Nephron progenitor cell (in vitro differentiated cells): ENCODE data around the gene RDH13.

Experiments
- DNase-seq: peaks from one replicate; pipeline ENCODE4 v3.0.0; 2021
- H3K27ac Mint-ChIP-seq: 2 replicates; pipeline ENCODE4 v1.8.0; 2021; ENCODE audit warnings: mild to moderate bottlenecking, moderate library complexity, mixed read lengths
- H3K27me3 Mint-ChIP-seq: 2 replicates; pipeline ENCODE4 v1.8.0; 2021; ENCODE audit warnings: mild to moderate bottlenecking, low read depth, mixed read lengths; ENCODE audit not compliant: poor library complexity
- H3K36me3 Mint-ChIP-seq: 2 replicates; pipeline ENCODE4 v1.8.0; 2021; ENCODE audit warnings: low read depth, mixed read lengths
- H3K4me1 Mint-ChIP-seq: 2 replicates; pipeline ENCODE4 v1.8.0; 2021; ENCODE audit warnings: mixed read lengths
- H3K4me3 Mint-ChIP-seq: 2 replicates; pipeline ENCODE4 v1.8.0; 2021; ENCODE audit warnings: mild to moderate bottlenecking, moderate library complexity, mixed read lengths
- H3K9me3 Mint-ChIP-seq: 2 replicates; pipeline ENCODE4 v1.8.0; 2021; ENCODE audit warnings: mild to moderate bottlenecking, moderate library complexity, mixed read lengths
- TF ChIP-seq, protein P1 (sequence below): fragments of 200-600 bp; sonication (generic); IDR thresholded peaks from 2 replicates; pipeline ENCODE4 v1.5.0; 2021; ENCODE audit warnings: antibody characterized with exemption

RDH13 gene

DNA sequence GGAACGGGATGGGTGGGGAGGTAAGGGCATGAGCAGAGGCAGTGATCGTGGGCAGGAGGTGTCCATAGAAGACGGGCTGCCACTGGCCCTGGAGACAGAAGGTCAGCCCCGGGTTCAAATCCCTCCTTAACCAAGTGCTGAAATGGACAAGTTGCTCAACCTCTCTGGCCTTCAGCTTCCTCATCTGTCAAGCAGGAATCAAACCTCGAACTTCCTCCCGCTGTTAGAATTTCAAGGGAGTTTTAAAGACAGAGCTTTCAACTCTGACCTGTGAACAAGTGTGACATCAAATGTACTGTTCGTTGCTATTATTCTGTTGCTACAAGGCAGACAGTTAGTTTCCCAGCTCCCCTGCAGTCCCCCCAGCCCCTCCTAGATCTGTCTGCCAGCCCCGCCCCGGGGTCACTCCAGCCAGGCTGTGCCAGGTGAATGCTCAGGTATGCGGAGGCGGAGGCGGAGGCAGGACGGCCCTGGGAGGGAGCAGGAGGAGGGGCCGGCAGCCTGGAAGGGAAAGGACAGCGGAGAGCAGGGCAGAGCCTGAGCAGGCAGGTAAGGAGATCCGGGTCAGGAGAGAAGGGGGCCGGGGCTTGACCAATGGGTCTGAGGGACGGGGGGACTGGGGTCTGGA, 12.5 kb upstream of the RDH13 start, which contains the start of gene EPS8L1:
EPS8L1 (plus strand) TSS at position 499 of the 628 bp plus-strand sequence. CDS start 576 bp downstream, outside the sequence.
- Mint-ChIP-seq H3K27me3 (peaks cover 94% of the 10 kb centered on the region), H3K4me3 (no peak within 1 kb of the TSS), H3K27ac (no peak within 1 kb of the TSS), H3K36me3 (no peaks in the 10 kb centered on the region), H3K9me3 (peaks cover 12% of the 10 kb centered on the region), H3K4me1 (peaks cover 7% of the 10 kb centered on the region)
- peak; percentile 55 for DNase-seq
- TF ChIP-seq, protein P1, sequence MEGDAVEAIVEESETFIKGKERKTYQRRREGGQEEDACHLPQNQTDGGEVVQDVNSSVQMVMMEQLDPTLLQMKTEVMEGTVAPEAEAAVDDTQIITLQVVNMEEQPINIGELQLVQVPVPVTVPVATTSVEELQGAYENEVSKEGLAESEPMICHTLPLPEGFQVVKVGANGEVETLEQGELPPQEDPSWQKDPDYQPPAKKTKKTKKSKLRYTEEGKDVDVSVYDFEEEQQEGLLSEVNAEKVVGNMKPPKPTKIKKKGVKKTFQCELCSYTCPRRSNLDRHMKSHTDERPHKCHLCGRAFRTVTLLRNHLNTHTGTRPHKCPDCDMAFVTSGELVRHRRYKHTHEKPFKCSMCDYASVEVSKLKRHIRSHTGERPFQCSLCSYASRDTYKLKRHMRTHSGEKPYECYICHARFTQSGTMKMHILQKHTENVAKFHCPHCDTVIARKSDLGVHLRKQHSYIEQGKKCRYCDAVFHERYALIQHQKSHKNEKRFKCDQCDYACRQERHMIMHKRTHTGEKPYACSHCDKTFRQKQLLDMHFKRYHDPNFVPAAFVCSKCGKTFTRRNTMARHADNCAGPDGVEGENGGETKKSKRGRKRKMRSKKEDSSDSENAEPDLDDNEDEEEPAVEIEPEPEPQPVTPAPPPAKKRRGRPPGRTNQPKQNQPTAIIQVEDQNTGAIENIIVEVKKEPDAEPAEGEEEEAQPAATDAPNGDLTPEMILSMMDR, result no peak

DNA sequence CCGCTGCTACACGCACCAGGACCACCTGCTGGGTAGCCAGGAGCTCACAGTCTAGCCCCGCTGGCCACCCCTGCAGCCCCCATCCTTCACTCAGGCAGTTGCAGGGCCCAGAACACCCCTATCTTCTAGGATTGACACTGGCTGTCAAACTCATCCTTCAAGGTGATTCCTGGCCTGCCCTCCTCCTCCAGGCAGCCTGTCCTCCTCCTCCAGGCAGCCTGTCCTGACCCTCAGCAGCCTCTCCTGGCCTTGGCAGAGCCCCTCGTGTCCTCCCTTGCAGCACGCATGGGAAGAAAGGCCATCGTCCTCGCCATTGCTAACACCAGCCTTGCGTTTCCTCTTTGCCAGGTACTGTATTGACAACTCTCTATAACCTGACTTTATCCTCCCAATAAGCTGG, 9.0 kb upstream of the RDH13 start:
- H3K27me3 Mint-ChIP-seq, result peaks cover 98% of the 10 kb centered on the region
- peaks cover 10% of the 10 kb centered on the region for H3K4me1 Mint-ChIP-seq
- peaks cover 4% of the 10 kb centered on the region for H3K9me3 Mint-ChIP-seq
- H3K4me3 Mint-ChIP-seq, result no peak overlapping the region
- DNase-seq, result no peak
- no peak overlapping the region for H3K27ac Mint-ChIP-seq
- TF ChIP-seq, protein P1, result no peak
- H3K36me3 Mint-ChIP-seq, result no peaks in the 10 kb centered on the region

DNA sequence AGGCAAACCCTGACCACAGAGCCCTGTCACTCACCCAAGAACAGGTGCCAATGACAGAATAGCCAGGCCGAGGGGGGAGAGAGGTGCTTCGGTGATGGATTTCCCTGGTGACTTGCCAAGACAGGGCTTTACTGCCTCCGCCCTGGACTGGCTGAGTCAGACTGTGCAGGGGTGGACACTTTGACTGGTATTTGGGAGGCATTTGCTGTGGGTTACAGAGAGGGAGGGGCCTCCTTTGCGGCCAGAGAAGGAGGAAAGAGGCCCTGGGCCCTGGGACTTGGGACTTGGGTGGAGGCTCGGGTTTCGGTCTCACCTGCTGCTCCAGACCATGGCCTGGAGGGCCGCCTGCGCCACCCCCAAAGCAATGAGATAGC, 8.2 kb upstream of the RDH13 start:
- Mint-ChIP-seq H3K27me3 (peaks cover 98% of the 10 kb centered on the region), H3K27ac (no peak overlapping the region), H3K4me3 (no peak overlapping the region), H3K9me3 (peaks cover 4% of the 10 kb centered on the region), H3K36me3 (no peaks in the 10 kb centered on the region), H3K4me1 (peaks cover 10% of the 10 kb centered on the region)
- TF ChIP-seq, protein P1, result no peak
- no peak for DNase-seq

DNA sequence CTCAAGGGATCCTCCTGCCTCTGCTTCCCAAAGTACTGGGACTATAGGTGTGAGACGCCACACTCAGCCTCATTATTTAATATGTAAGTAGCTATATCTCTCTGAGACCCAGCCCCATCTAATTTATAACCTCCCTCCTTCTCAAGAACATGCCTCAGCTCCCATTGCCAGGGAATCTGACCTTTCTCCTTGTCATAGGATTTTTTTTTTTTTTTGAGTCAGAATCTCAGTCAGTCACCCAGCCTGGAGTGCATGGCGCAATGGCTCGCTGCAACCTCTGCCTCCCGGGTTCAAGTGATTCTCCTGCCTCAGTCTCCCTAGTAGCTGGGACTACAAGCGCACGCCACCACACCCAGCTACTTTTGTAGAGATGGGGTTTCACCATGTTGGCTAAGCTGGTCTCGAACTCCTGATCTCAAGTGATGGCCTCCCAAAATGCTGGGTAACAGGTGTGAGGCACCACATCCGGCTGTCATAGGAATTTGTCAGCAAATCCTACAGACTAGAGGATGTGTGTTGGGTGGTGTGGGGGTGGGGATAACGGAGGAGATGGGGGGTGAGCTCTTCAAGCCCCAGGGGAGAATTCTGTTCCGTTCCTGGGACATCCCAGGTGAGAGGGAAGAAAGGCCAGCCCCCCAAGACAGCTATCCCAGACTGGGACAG, 7.6 kb upstream of the RDH13 start:
- peaks cover 10% of the 10 kb centered on the region for H3K4me1 Mint-ChIP-seq
- TF ChIP-seq, protein P1, result no peak
- peaks cover 4% of the 10 kb centered on the region for H3K9me3 Mint-ChIP-seq
- no peak overlapping the region for H3K4me3 Mint-ChIP-seq
- no peak overlapping the region for H3K27ac Mint-ChIP-seq
- H3K36me3 Mint-ChIP-seq, result no peaks in the 10 kb centered on the region
- DNase-seq, result no peak
- peaks cover 98% of the 10 kb centered on the region for H3K27me3 Mint-ChIP-seq

DNA sequence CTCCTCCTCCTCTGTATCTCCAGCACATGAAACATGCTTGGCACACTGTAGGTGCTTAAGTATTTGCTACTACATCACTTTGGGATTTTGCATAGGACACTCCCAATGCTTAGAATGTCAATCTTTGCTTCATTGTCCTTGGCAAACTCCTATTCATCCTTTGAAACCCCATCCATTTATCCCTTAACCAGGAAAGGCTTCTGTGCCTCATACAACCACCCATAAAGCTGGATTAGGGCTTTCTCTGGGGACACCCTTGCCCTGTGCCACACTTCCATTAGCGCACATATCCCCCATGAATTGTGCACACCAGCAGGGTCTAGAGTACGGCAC, 6.9 kb upstream of the RDH13 start:
- peaks cover 4% of the 10 kb centered on the region for H3K9me3 Mint-ChIP-seq
- TF ChIP-seq, protein P1, result no peak
- H3K4me1 Mint-ChIP-seq, result peaks cover 10% of the 10 kb centered on the region
- peak overlapping the region; percentile 70 for H3K4me3 Mint-ChIP-seq
- H3K27ac Mint-ChIP-seq, result no peak overlapping the region
- no peaks in the 10 kb centered on the region for H3K36me3 Mint-ChIP-seq
- peaks cover 98% of the 10 kb centered on the region for H3K27me3 Mint-ChIP-seq
- DNase-seq, result no peak
